GM06990 (cell line): Measurements from ENCODE around the gene FAM13B.

Experiments used
- DNase-seq: peaks from one replicate; pipeline ENCODE4 v3.0.0-alpha.2; 2011; ENCODE audit not compliant: insufficient read length; ENCODE audit errors: extremely low read depth
- H3K27me3 ChIP-seq: replicated peaks from 2 replicates; pipeline ENCODE4 v1.6.0; 2011; ENCODE audit warnings: low read length; ENCODE audit not compliant: control insufficient read depth, insufficient read depth
- H3K36me3 ChIP-seq: 2 replicates; pipeline ENCODE4 v1.5.1; 2011; ENCODE audit warnings: low read length; ENCODE audit not compliant: control insufficient read depth, insufficient read depth
- H3K4me3 ChIP-seq: replicated peaks from 2 replicates; pipeline ENCODE4 v1.5.1; 2011; ENCODE audit warnings: low read depth, mild to moderate bottlenecking, control low read depth, low read length
- CTCF ChIP-seq: IDR thresholded peaks from 2 replicates; pipeline ENCODE4 v1.5.1; 2011; ENCODE audit warnings: low read length, control low read depth, mild to moderate bottlenecking, inconsistent platforms; ENCODE audit not compliant: insufficient read depth, poor library complexity, severe bottlenecking

Gene FAM13B

GRCh38 chr5:138025285-138025684 lies 7.6 kb downstream of the FAM13B start:
- no peak for TF ChIP-seq CTCF
- no peak for DNase-seq
- no peaks in the 10 kb centered on the region for H3K27me3 ChIP-seq
- no peaks in the 10 kb centered on the region; the same call in 1 of the 2 replicates for H3K36me3 ChIP-seq
- H3K4me3 ChIP-seq = no peak overlapping the region

GRCh38 chr5:138024117-138024516 lies 8.8 kb downstream of the FAM13B start:
- no peaks in the 10 kb centered on the region for H3K27me3 ChIP-seq
- no peak for TF ChIP-seq CTCF
- no peaks in the 10 kb centered on the region; the same call in 1 of the 2 replicates for H3K36me3 ChIP-seq
- H3K4me3 ChIP-seq = no peak overlapping the region
- DNase-seq = no peak

GRCh38 chr5:138022912-138023311 lies 10.0 kb downstream of the FAM13B start:
- H3K4me3 ChIP-seq = no peak overlapping the region
- DNase-seq = no peak
- H3K36me3 ChIP-seq = no peaks in the 10 kb centered on the region; the same call in 1 of the 2 replicates
- H3K27me3 ChIP-seq = no peaks in the 10 kb centered on the region
- TF ChIP-seq CTCF = no peak

GRCh38 chr5:138021771-138022170 lies 11.1 kb downstream of the FAM13B start:
- TF ChIP-seq CTCF = no peak

GRCh38 chr5:138018849-138019248 lies 14.0 kb downstream of the FAM13B start:
- no peak for TF ChIP-seq CTCF
- no peaks in the 10 kb centered on the region for H3K27me3 ChIP-seq
- peaks cover 4% of the 10 kb centered on the region for H3K36me3 ChIP-seq
- no peak for DNase-seq
- no peak overlapping the region for H3K4me3 ChIP-seq

More at GRCh38 chr5:138021771-138022170, 11.1 kb downstream of the FAM13B start:
- Histone ChIP-seq H3K36me3 (peaks cover 2% of the 10 kb centered on the region), H3K4me3 (no peak overlapping the region), H3K27me3 (no peaks in the 10 kb centered on the region)
- no peak for DNase-seq

GRCh38 chr5:138015916-138016315 lies 17.0 kb downstream of the FAM13B start:
- TF ChIP-seq CTCF = no peak
- no peak for DNase-seq
- H3K36me3 ChIP-seq = peaks cover 4% of the 10 kb centered on the region

More at GRCh38 chr5:138015916-138016315, 17.0 kb downstream of the FAM13B start:
- no peaks in the 10 kb centered on the region for H3K27me3 ChIP-seq
- H3K4me3 ChIP-seq = no peak overlapping the region
